HG02885 (cell line): ENCODE measurements around the gene NPC1.
"Not testable (repeated sequence)": the region's sequence is repeated elsewhere in the genome, so short reads cannot be mapped to it uniquely, and the experiment has no call there.

Experiments used
- ATAC-seq: cut with Tn5 transposase; IDR thresholded peaks from one replicate; pipeline ENCODE4 v1.9.1; 2021; ENCODE audit warnings: mild to moderate bottlenecking; ENCODE audit not compliant: unreplicated experiment, poor library complexity

NPC1 gene

DNA sequence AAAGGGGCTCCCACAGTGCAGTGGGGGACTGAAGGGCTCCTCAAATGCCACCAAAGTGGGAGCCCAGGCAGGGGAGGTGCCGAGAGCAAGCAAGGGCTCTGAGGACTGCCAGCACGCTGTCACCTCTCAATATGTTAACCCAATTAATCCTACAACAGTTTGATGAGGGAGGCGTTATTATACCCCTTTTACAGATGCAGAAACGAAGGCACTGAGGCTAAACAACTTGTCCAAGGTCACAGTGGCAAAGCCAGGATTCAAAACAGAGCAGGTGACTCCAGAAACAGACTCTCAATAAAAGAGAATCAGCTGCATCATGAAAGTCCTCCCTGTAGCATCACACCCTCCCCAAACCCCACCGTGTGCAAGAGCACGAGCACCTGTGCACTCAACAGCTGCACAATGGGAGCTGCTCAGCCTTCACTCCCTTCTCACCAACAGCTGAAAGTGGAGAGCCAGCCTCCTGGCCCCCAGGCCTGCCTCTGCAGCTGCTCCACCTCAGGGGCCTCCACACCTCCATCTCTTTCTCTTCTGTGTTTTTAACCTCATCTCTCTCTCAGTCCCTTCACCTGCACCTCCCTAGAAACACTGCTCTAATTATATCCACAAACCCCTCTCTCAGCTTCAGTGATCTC, 8.1 kb downstream of the NPC1 start:
- no peak for ATAC-seq

DNA sequence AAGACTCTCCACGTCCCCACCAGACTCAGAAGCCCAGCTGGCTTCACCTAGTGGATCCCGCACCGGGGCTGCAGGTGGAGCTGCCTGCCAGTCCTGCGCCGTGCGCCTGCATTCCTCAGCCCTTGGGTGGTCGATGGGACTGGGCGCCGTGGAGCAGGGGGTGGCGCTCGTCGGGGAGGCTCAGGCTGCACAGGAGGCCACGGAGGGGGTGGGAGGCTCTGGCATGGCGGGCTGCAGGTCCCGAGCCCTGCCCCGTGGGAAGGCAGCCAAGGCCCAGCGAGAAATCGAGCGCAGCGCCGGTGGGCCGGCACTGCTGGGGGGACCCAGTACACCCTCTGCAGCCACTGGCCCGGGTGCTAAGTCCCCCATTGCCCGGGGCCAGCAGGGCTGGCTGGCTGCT, 8.8 kb downstream of the NPC1 start:
- not testable (repeated sequence) for ATAC-seq

DNA sequence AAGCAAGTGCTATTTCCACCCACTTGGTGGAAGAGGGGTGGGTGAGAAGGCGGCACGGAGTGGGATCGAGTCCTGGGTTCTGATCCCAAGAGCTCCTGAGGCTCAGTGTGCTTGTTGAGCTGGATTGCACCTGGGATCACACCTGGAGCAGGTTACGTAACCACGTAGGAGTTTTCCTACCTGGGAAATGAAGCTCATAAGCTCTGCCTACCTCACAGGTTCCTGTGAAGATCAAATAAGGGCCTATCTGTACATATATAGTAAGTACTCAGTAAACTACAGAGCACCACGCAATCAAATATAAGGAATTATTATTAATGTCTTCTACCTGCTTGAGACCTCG, 11.0 kb downstream of the NPC1 start:
- ATAC-seq = no peak

DNA sequence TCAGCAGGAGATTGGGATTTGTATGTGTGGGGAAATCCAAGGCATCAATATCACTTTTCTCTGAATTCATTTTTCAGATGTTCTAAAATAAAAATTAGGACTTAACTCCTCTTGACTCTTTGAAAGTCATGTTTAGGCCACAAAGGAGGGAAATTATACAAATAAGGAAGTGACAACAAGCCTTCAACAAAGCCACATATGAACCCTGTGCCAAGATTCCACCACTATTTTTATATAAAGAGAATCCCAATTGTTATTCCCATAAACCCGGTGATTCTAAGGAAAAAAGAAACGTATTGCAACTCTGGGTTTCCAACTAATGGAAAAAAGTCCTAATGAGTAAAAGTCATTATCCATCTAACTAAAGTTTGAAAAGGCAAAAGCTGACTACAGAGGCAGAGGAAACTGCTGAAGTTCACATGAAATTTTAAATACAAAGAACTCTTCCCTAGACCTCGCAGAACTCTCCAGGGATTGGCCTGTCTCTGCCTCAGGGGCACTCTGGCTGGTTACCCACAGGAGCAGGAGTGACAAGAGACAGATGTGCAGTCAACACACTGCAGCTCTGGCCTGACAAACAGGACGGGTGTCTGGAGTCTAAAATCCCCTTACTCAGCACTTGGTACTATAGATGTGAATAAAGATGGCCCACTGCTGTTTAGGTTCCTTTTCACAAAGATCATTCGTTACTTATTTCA, 11.5 kb downstream of the NPC1 start:
- no peak for ATAC-seq

DNA sequence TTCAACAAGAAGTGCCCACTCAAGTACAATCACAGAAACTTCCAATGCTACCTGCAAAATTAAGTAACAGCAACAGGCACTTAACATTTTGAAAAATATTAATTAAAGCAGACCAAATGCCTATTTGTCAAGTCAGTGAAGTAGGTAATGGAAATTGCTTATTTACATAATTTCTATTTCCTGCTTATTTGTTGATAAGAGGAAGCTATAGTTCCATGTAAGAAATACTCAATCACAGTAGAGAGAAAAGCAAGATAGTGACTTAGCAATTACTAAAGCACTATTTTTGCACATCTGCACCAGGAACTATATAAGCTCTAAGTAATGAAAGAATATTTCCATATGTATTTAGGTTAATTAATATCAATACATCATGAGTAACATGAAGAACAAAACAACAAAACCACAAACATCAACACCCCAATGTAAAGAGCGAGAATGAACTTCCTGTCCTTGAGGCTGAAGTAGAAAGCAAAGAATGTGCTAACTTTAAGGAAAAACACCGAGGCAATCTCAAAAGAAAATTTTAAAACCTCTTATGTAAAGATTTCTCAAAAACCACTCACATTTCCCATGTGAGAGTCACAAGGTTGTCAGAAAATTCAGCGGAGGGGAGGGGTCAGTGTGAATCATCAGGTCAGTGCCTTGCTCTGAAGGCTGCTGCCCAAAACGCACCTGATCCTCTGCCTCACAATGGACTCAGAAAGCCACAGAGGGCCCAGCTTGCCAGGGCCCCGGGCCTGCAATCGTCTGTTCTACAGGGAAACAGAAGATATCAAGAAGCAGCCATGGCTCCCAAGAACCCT, 12.5 kb downstream of the NPC1 start:
- ATAC-seq = peak; percentile 61

DNA sequence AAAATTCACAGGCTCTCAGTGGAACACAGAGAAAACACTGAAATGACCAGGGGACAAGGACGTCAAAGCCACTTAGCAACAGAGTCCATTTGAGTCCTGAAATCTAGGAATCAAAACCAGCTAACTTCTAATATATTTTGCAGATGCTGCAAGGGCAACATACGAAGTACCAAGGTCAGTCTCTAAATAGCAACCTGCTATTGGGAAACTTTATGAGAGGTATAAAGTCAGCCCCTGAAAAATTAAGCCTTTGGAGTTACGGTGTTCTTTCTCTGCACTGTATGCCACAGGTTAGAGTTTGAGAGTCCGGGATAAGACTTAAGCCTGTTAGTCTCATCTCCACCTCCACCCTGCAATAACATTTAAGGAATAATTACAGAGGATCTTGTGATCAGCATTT, 13.3 kb downstream of the NPC1 start:
- ATAC-seq = no peak

DNA sequence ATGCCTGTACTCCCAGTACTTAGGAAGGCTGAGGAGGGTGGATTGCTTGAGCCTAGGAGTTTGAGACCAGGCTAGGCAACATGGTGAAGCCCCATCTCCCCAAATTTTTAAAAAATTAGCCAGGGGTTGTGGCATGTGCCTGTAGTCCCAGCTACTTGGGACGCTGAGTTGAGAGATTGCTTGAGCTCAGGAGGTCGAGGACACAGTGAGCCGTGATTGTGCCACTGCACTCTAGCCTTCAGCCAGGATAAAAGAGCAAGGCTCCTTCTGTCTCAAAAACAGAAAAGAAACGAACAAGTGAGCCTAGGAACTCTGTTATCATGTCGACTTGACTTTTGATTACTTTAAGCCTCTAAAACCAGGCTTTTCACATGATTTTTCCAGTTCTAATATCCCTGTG, 13.7 kb downstream of the NPC1 start:
- ATAC-seq = no peak

DNA sequence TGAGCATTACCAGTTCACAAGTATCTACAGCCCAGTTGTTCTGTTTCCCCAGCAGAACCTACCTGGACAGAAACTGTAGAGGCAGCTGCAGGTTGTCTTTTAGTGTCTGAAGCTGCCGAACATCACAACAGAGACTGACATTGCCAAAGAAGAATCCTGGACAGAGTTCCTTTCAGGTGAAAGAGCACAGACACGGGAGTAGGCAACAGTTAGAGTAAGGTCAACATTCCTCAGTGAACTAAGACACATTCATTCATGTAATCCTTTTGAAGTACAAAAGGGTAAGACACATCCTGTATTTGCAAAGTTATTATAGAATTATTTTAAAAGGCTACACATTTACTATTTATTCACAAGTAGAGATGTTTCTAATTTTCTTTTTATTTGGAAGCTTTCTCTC, 14.3 kb downstream of the NPC1 start:
- no peak for ATAC-seq

DNA sequence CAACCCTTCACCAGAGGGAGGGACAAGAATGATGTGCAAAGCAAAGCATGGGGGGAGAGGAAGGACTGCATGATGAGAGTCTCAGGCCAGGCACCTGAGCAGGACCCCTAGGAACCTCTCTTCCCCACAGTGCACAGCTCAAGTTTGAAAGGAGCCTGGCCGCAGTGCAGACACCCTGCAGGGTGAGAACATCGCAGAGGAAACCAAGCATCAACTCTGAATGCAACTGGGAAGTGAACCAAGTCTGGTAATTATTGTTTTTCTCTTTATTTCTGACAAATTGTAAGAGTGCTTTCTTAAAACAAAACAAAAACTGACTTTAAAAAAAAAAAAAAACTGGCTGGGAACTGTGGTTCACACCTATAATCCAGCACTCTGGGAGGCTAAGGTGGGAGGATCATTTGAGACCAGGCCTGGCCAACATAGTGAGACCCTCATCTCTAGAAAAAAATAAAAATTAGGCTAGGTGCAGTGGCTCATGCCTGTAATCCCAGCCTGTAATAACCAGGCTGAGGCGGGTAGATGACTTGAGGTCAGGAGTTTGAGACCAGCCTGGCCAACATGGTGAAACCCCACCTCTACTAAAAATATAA, 15.3 kb downstream of the NPC1 start:
- ATAC-seq = no peak

DNA sequence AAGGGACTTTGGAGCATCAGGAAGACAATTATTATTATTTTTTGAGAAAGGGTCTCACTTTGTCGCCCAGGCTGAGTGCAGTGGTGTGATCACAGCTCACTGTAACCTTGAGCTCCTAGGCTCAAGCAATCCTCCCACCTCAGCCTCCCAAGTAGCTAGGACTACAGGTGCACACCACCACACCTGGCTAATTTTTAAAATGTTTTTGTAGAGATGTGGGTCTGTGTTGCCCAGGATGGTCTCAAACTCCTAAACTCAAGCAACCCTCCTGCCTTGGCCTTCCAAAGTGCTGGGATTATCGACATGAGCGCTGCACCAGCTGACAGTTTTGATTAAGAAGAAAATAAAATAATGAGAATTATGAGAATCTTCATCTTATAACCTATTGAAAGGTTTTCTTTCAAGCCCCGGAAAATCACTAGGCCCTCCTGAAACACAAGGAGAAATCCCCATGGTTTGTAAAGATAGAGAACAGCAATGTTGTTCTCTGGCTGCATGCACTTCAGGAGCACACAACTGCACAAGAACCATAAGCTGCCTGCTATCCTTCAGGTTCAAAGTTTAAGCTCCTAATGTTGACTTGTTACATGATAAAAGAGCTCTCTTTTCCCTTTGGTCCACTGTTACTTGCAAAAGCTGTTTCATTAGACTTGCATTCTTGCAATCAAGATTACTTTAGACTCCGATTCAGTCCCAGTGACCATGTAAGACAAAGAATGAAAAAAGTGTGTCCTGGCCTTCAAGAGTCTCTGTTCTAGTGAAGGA, 16.8 kb downstream of the NPC1 start:
- ATAC-seq = no peak

DNA sequence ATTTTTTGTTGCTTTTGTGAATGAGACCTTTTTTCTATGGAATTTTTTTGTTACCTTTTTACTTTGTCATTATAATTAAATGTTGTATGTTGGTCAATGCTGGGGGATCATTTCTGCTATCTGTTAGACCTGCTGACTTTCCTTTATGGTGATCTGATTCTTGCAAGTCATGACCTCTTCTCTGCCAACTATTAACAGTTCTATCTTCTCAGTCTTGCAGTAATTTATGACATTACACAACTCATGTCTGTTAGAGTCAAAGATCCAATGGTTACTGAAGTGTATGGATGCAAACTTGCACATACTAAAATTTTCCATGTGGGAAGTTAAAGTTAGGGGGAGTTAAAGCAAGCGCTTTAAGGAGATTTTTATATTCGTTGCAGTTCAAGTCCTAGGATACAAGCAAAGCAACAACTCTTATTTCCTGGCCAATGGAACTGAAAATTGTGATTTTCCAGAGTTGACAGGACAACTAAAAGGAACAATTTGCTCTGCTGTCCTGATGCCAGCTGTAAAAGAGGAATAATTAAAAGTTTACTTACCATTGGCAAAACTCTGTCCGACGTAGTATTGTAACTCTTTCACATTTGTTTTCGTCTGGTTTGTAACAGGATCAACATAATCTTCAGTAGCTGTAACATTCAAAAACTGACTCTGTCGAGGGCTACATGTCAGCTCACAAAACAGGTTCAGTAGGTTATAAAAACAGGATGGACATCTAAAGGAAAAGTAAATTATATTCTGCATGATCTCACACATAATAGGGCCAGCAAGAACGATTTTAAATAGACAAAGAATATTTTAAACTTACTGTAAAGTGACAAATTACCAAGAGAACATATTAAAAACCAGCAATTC, 17.8 kb downstream of the NPC1 start:
- ATAC-seq = no peak

DNA sequence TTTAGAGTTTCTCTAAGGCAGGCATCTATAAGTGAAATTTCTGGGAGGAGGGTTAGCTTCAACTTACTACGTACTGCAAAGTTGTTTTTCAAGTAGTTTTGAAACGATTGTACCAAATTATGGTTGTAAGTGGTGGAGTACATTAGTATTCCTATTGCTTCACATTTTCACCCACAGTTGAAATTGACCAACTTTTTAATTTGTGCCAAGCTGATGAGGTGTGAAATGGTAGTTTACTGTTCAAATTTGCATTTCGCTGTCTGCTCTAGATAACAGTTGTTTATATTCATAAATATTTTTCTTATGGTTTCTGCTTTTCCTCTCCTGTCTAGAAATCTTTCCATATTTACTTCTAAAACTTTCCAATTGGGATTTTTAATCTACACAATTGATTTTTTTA, 18.6 kb downstream of the NPC1 start:
- ATAC-seq = no peak

DNA sequence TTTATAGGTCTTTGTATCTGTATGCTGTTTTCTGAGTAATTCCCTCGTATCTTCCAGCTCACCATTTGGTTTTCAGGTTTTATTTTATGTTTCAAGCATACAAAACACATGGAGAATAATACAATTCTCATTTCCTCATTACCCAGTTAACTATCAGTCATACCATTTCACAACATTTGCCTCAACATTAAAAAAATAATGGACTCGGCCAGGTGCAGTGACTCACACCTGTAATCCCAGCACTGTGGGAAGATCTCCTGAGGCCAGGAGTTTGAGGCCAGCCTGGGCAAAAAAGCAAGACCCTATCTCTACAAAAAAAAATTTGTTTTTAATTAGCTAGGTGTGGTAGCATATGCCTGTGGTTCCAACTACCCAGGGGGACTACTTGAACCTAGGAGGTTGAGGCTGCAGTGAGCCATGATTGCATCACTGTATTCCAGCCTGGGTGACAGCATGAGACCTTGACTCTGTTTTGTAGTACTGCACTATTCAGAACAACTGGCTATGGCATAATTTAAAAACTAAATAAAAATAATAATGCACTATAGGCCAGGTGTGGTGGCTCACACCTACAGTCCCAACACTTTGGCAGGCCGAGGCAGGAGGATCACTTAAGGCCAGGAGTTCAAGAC, 20.3 kb downstream of the NPC1 start:
- ATAC-seq = no peak

DNA sequence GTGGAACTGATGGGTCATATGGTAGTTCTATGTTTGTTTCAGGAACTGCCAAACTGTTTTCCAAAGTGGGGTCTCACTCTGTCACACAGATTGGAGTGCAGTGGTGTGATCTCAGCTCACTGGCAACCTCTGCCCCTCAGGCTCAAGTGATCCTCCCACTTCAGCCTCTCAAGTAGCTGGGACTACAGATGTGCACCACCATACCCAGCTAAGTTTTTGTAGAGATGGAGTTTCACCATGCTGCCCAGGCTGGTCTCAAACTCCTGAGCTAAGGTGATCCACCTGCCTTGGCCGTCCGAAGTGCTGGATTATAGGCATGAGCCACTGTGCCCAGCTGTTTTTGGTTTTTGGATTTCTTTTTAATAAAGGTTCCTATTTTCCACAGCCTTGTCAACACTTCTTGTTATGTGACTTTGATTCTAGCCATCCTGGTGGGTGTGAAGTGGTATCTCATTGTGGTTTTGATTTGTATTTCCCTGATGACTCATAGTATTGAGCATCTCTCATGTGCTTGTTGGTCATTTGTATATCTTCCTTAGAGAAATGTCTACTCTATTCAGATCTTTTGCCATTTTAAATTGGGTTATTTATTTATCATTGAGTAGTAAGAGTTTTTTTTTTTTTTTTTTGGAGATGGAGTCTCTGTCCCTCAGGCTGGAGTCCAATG, 22.8 kb downstream of the NPC1 start:
- no peak for ATAC-seq

DNA sequence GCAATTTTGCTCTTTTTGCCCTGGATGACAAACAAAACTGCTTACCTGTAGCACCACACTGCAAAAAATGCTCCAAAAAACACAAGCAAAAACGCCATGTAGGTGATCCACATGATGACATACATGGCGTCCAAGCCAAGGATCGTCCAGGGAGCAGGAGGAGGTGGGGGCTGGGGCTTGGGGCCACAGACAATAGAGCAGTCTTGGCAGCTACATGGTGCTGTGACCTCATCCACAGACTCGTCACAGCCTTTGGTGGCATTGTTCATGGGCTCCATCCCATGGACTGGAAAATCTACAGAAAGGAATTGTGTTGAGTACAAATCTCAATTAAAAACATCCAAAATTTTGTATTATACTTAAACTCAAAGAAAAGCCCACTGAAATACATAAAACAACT, 26.1 kb downstream of the NPC1 start:
- ATAC-seq = no peak

DNA sequence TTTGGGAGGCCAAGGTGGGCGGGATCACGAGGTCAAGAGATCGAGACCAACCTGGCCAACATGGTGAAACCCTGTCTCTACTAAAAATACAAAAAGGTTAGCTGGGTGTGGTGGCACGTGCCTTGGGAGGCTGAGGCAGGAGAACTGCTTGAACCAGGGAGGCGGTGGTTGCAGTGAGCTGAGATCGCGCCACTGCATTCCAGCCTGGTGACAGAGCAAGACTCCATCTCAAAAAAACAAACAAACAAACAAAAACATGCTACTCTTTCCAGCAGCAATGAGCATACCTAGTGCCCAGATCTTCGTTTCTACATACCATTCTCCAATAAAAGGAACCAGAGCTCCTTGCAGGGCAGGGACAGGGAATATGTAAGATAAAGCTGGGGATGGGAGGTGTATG, 28.8 kb downstream of the NPC1 start:
- ATAC-seq = not testable (repeated sequence)

DNA sequence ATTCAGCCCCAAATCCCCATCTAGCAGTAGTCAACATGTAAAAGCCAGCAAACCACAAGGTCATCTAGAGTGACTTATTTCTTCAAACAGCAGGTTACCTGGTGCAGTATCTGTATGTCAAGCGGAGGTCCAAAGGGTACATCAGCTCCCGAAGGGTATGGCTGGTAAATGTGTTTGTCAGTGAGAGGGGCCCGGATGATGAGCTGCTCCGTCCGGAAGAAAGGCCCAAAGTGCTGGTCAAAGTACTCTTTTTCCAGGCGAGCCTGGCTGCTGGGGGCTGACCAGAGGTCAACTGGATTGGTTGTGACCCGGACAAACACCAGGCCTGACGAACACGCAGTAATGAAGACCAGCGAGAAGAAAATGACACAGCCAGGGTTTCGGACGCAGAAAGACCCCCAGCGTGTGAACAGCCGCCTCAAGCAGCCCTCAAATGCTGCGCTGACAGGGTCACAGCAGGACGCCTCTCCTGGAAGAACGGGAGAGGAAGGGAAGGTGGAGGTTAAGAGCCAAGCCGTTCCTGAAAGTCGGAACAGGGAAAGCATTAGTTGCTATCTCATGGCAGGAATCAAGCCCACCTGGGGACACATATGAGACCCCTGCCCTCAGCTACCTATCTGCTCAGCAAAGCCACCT, 30.0 kb downstream of the NPC1 start:
- no peak for ATAC-seq

DNA sequence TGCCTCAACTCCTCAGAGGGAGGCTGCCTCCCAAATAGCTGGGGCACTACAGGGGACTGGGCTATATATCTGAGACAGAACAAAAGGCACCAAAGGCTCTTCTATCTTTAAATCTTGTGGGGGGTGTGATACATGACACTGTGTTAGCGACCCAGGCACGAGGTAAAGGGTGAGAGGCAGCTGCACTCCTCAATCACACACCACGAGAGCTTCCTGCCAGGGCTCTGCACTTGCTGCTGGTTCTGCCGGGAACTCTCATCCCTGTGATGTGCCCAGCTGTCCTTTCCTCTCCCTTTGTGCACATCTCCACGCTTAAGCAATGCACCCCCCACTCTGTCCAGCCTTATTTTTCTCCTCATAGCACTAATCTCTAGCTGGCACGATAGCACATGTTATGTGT, 32.4 kb downstream of the NPC1 start:
- no peak for ATAC-seq
